K562 (cell line): ENCODE measurements around the gene PPP1R13L. TPM values are rescaled to one million over a fixed set of nuclear protein-coding genes. Genes with fewer than 3 reads are reported as not detected.

Source experiments
- ARID3A ChIP-seq: IDR thresholded peaks from 2 replicates; pipeline ENCODE4 v1.6.1; 2012; ENCODE audit warnings: low read depth, low read length, improper control_type of control experiment, borderline replicate concordance
- ASH1L ChIP-seq: fragments of 450-650 bp; IDR thresholded peaks from 2 replicates; pipeline ENCODE4 v1.6.1; 2018; ENCODE audit warnings: borderline replicate concordance, mild to moderate bottlenecking, low read depth; ENCODE audit not compliant: partially characterized antibody
- CAMTA2 ChIP-seq: fragments of 250-450 bp; sonication (Bioruptor Pico); conservative IDR thresholded peaks from 2 replicates; pipeline ENCODE4 v1.5.1; 2022
- CHD4 ChIP-seq: fragments of 200-600 bp; sonication (generic); IDR thresholded peaks from 3 replicates; pipeline ENCODE4 v1.6.1; 2012; ENCODE audit warnings: low read depth, mild to moderate bottlenecking, mixed read lengths, low read length, inconsistent platforms; ENCODE audit not compliant: insufficient read depth, insufficient replicate concordance, poor library complexity, severe bottlenecking
- FIP1L1 ChIP-seq: fragments of 200-400 bp; formaldehyde crosslinking; IDR thresholded peaks from 2 replicates; pipeline ENCODE4 v1.6.1; 2018; ENCODE audit warnings: mild to moderate bottlenecking, low read depth, low read length; ENCODE audit not compliant: poor library complexity, severe bottlenecking
- KLF6 ChIP-seq: fragments of 250-450 bp; sonication (Bioruptor Pico); IDR thresholded peaks from 2 replicates; pipeline ENCODE4 v1.4.0; 2020; ENCODE audit warnings: mild to moderate bottlenecking, moderate library complexity, borderline replicate concordance
- MLX ChIP-seq, 2 experiments: fragments of 450-650 bp in 1 of 2; sonication (generic) in 1 of 2; formaldehyde crosslinking; conservative IDR thresholded peaks; 2 replicates each; pipeline versions ENCODE4 v1.4.0 to v1.8.1; 2020 to 2022; ENCODE audit warnings: mild to moderate bottlenecking in 1 of 2, missing genetic modification reagents in 1 of 2
- NR3C1 ChIP-seq: sonication (generic); formaldehyde crosslinking; IDR thresholded peaks from 2 replicates; pipeline ENCODE4 v1.8.1; 2022; ENCODE audit warnings: missing genetic modification reagents
- PTBP1 ChIP-seq: fragments of 200-400 bp; formaldehyde crosslinking; IDR thresholded peaks from 2 replicates; pipeline ENCODE4 v1.6.1; 2017; ENCODE audit warnings: low read depth, low read length
- RBM39 ChIP-seq: fragments of 200-400 bp; formaldehyde crosslinking; optimal IDR thresholded peaks from 2 replicates; pipeline ENCODE3; 2018; ENCODE audit warnings: low read depth, low read length
- TCF7 ChIP-seq: sonication (generic); IDR thresholded peaks from 2 replicates; pipeline ENCODE4 v1.6.1; 2016; ENCODE audit warnings: antibody characterized with exemption, borderline replicate concordance
- ZBTB33 ChIP-seq: sonication (generic); formaldehyde crosslinking; IDR thresholded peaks from 2 replicates; pipeline ENCODE4 v1.8.1; 2023; ENCODE audit warnings: mild to moderate bottlenecking, missing genetic modification reagents
- polyA plus RNA-seq, 8 experiments: library from polyadenylated mRNA; depleted of rRNA in 4 of 8; stranded (reverse) in 5 of 8; unstranded in 3 of 8; fragments of >200 nt; fragmentation: Nextera tagmentation in 2 of 8; fragmentation: Illumina TruSeq in 1 of 8; extraction: Ambion mirVana in 2 of 8; extraction: Trizol in 1 of 8; gene quantifications; 2 replicates each; pipeline versions ENCODE4 v1.2.1 to v1.2.3, GENCODE V29; 2011 to 2014; ENCODE audit warnings: inconsistent platforms in 1 of 8, missing spikeins in 1 of 8
- total RNA-seq, 7 experiments: library from RNA; depleted of rRNA in 6 of 7; stranded (reverse); fragments of >200 nt in 6 of 7; fragmentation: Illumina TruSeq in 2 of 7; extraction: Trizol in 2 of 7; gene quantifications; 2 replicates each; pipeline versions ENCODE4 v1.2.1 to v1.2.3, GENCODE V29; 2011 to 2021; ENCODE audit warnings: low replicate concordance in 1 of 7
- TF ChIP-seq, protein P1 (sequence below): sonication (generic); formaldehyde crosslinking; IDR thresholded peaks from 2 replicates; pipeline ENCODE4 v1.8.0; 2022; ENCODE audit warnings: missing genetic modification reagents, mild to moderate bottlenecking, moderate library complexity, borderline replicate concordance
- TF ChIP-seq, protein P2 (sequence below): fragments of 250-450 bp; sonication (Bioruptor Pico); IDR thresholded peaks from 2 replicates; pipeline ENCODE4 v1.9.0; 2021; ENCODE audit warnings: mild to moderate bottlenecking
- TF ChIP-seq, protein P3 (sequence below): sonication (generic); formaldehyde crosslinking; IDR thresholded peaks from 2 replicates; pipeline ENCODE4 v1.8.1; 2023; ENCODE audit warnings: mild to moderate bottlenecking, missing genetic modification reagents

The PPP1R13L gene
- total and polyA plus RNA-seq, 9 of the 15 experiments (the other 6 are each of a cell fraction or from before 2014, with no cell fraction given): 0.32 to 6.7 (median 2.0) TPM

- TF ChIP-seq PTBP1: no peak
- TF ChIP-seq KLF6 (CRISPR knock-in tag): no peak
- TF ChIP-seq, protein P1, sequence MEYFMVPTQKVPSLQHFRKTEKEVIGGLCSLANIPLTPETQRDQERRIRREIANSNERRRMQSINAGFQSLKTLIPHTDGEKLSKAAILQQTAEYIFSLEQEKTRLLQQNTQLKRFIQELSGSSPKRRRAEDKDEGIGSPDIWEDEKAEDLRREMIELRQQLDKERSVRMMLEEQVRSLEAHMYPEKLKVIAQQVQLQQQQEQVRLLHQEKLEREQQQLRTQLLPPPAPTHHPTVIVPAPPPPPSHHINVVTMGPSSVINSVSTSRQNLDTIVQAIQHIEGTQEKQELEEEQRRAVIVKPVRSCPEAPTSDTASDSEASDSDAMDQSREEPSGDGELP (CRISPR knock-in tag): peak; percentile 1; the same call in 1 of the 2 replicates
- no peak for TF ChIP-seq ASH1L
- no peak for TF ChIP-seq RBM39
- no peak for TF ChIP-seq FIP1L1
- TF ChIP-seq, protein P2, sequence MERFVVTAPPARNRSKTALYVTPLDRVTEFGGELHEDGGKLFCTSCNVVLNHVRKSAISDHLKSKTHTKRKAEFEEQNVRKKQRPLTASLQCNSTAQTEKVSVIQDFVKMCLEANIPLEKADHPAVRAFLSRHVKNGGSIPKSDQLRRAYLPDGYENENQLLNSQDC: 0 out of 2 replicates have a peak, but pooled peaks have one; percentile 4
- TF ChIP-seq CAMTA2: no peak
- no peak for TF ChIP-seq ARID3A
- TF ChIP-seq NR3C1 (CRISPR knock-in tag): no peak
- no peak for TF ChIP-seq MLX (CRISPR knock-in tag; conservative IDR thresholded peaks at IDR 0.05)
- peak; percentile 25 for TF ChIP-seq CHD4
- TF ChIP-seq ZBTB33: 0 out of 2 replicates have a peak, but pooled peaks have one; percentile 2
- TF ChIP-seq, protein P3, sequence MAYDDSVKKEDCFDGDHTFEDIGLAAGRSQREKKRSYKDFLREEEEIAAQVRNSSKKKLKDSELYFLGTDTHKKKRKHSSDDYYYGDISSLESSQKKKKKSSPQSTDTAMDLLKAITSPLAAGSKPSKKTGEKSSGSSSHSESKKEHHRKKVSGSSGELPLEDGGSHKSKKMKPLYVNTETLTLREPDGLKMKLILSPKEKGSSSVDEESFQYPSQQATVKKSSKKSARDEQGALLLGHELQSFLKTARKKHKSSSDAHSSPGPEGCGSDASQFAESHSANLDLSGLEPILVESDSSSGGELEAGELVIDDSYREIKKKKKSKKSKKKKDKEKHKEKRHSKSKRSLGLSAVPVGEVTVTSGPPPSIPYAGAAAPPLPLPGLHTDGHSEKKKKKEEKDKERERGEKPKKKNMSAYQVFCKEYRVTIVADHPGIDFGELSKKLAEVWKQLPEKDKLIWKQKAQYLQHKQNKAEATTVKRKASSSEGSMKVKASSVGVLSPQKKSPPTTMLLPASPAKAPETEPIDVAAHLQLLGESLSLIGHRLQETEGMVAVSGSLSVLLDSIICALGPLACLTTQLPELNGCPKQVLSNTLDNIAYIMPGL (CRISPR knock-in tag): peak; percentile 54; the same call in 1 of the 2 replicates
- TF ChIP-seq TCF7: no peak
Measured at GRCh38 chr19:45405435-45406225, 761 bp upstream of the PPP1R13L start (continued).
